ENCODE measurements around the gene ZNF268. TPM values are rescaled to one million over a fixed set of nuclear protein-coding genes. Genes with fewer than 3 reads are reported as not detected.
A peak's percentile ranks its signal among the peaks of the same experiment; 100 is the strongest.

The ZNF268 gene
- total RNA-seq = 10 to 100 TPM; 13.0 to 15.7 TPM
- long read RNA-seq, full-length matches to known transcripts = 19 of 26 reads
- long read RNA-seq, partial matches to known transcripts = 0 of 26 reads
- long read RNA-seq, other reads (novel, unspliced or antisense) = 7 of 26 reads

GRCh38 chr12:133181238-133181959, at the start of gene ZNF268:
ZNF268 (plus strand) TSS chr12:133181495; CDS start chr12:133181998, 503 bp downstream.
- DNase-seq = peak; percentile 92 to 97
- intact Hi-C loops (cut with DNase I, micrococcal nuclease) = no loop called here
- ATAC-seq = peak; percentile 99

GRCh38 chr12:133135747-133136146, 45.5 kb upstream of the ZNF268 start:
- no peak for ATAC-seq
- DNase-seq = no peak
- intact Hi-C loops (cut with DNase I, micrococcal nuclease) = no loop called here

- DNase-seq (no peak), ATAC-seq (no peak)
- intact Hi-C loops (cut with DNase I, micrococcal nuclease) = no loop called here
Observed at GRCh38 chr12:133145981-133146380, 35.3 kb upstream of the ZNF268 start.

DNA sequence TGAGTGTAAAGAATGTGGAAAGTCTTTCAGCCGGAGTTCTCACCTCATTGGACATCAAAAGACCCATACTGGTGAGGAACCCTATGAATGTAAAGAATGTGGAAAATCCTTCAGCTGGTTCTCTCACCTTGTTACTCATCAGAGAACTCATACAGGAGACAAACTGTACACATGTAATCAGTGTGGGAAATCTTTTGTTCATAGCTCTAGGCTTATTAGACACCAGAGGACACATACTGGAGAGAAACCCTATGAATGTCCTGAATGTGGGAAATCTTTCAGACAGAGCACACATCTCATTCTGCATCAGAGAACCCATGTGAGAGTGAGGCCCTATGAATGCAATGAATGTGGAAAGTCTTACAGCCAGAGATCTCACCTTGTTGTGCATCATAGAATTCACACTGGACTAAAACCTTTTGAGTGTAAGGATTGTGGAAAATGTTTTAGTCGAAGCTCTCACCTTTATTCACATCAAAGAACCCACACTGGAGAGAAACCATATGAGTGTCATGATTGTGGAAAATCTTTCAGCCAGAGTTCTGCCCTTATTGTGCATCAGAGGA, 25.1 kb upstream of the ZNF268 start:
- ATAC-seq (no peak), DNase-seq (no peak)
- intact Hi-C loops (cut with DNase I, micrococcal nuclease) = no loop called here

GRCh38 chr12:133165776-133166175, 15.5 kb upstream of the ZNF268 start:
- DNase-seq = no peak
- no peak for ATAC-seq
- intact Hi-C loops (cut with DNase I, micrococcal nuclease) = no loop called here

DNA sequence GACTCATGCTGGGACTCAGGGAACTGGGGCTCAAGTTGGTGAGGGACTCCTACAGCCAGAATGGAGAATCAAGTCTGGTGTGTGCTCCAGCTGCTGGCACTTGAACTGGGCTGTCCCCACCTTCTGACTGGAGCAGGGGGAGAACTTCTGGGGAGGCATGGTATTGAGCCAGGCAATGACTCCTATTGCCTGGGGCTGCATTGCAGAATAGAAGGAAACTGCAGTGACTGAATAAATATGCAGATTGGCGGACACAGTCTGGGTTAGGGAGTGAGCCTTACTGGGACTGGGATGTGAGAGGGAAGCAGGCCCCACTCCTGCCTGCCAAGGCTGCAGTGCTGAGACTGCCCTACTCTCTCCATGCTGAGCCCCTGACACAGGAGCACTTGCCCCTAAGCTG, 8.8 kb upstream of the ZNF268 start:
- intact Hi-C loops (cut with DNase I, micrococcal nuclease) = no loop called here
- ATAC-seq = no peak
- no peak for DNase-seq

GRCh38 chr12:133174901-133175300, 6.4 kb upstream of the ZNF268 start:
- intact Hi-C loops (cut with DNase I, micrococcal nuclease) = no loop called here
- DNase-seq (no peak), ATAC-seq (no peak)

DNA sequence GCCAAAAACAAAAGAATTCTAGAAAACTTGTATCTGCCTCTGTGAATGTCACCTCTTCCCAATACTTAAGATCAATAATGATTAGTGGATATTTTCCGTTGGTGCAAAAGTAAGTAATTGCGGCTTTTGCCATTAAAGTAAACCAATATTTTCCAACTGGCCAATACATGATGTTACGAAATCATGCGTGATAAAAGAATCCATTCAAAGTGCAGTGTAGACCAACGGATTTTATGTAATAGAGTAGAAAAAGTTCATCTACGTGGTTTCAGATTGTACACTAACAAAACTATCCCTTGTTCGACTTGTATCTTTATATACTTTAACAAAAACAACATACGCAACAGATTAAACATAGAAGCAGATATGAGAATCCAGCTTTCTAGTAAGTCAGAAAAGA, 626 bp upstream of the ZNF268 start:
- ATAC-seq (no peak), DNase-seq (no peak)
- intact Hi-C loops (cut with DNase I, micrococcal nuclease) = no loop called here

- intact Hi-C loops (cut with DNase I, micrococcal nuclease) = no loop called here
- ATAC-seq (no peak), DNase-seq (no peak)
Observed at GRCh38 chr12:133190176-133190575, 8.9 kb downstream of the ZNF268 start.

GRCh38 chr12:133192847-133193246, 11.6 kb downstream of the ZNF268 start:
- intact Hi-C loops (cut with DNase I, micrococcal nuclease) = no loop called here
- ATAC-seq (no peak), DNase-seq (no peak)

DNA sequence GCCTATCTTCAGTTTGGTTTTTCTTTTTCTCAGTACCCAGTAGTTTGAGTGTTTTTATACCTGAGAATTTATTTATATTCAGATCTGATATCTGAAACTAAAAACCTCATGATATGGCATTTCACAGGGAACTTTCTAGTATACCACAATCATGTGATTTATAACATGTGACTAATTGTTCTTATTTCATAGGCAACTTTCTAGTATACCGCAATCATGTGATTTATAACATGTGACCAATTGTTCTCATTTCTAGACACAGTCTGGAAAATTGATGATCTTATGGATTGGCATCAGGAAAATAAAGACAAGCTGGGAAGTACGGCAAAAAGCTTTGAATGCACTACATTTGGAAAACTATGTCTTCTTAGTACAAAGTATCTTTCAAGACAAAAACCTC, 20.6 kb downstream of the ZNF268 start:
- intact Hi-C loops (cut with DNase I, micrococcal nuclease) = no loop called here
- ATAC-seq = no peak
- DNase-seq = no peak

DNA sequence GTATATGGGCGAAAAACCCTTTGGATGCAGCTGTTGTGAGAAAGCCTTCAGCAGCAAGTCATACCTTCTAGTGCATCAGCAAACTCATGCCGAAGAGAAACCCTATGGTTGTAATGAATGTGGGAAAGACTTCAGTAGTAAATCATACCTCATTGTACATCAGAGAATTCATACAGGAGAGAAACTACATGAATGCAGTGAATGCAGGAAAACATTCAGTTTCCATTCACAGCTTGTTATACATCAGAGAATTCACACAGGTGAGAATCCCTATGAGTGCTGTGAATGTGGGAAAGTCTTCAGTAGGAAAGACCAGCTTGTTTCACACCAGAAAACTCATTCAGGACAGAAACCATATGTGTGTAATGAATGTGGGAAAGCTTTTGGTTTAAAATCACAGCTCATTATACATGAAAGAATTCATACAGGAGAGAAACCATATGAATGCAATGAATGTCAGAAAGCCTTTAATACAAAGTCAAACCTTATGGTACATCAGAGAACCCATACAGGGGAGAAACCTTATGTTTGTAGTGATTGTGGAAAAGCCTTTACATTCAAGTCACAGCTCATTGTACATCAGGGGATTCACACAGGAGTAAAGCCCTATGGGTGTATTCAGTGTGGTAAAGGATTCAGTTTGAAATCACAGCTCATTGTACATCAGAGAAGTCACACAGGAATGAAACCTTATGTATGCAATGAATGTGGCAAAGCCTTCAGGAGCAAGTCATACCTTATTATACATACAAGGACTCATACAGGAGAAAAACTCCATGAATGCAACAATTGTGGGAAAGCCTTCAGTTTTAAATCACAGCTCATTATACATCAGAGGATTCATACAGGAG, 21.4 kb downstream of the ZNF268 start:
- intact Hi-C loops (cut with DNase I, micrococcal nuclease) = no loop called here
- DNase-seq (no peak), ATAC-seq (no peak)

DNA sequence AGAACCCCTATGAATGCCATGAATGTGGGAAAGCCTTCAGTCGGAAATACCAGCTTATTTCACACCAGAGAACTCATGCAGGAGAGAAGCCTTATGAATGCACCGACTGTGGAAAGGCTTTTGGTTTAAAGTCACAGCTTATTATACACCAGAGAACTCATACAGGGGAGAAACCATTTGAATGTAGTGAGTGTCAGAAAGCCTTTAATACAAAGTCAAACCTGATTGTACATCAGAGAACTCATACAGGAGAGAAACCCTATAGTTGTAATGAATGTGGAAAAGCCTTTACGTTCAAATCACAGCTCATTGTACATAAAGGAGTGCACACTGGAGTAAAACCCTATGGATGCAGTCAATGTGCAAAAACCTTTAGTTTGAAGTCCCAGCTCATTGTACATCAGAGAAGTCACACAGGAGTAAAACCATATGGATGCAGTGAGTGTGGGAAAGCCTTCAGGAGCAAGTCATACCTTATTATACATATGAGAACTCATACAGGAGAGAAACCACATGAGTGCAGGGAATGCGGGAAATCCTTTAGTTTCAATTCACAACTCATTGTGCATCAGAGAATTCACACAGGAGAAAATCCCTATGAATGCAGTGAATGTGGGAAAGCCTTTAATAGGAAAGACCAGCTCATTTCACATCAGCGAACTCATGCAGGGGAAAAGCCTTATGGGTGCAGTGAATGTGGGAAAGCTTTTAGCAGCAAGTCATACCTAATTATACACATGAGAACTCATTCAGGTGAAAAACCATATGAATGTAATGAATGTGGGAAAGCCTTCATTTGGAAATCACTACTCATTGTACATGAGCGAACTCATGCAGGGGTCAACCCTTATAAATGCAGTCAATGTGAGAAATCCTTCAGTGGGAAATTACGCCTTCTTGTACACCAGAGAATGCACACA, 22.3 kb downstream of the ZNF268 start:
- ATAC-seq = no peak
- intact Hi-C loops (cut with DNase I, micrococcal nuclease) = no loop called here
- DNase-seq = no peak

- intact Hi-C loops (cut with DNase I, micrococcal nuclease) = no loop called here
- DNase-seq (no peak), ATAC-seq (no peak)
Observed at GRCh38 chr12:133204264-133204603, 22.9 kb downstream of the ZNF268 start.

DNA sequence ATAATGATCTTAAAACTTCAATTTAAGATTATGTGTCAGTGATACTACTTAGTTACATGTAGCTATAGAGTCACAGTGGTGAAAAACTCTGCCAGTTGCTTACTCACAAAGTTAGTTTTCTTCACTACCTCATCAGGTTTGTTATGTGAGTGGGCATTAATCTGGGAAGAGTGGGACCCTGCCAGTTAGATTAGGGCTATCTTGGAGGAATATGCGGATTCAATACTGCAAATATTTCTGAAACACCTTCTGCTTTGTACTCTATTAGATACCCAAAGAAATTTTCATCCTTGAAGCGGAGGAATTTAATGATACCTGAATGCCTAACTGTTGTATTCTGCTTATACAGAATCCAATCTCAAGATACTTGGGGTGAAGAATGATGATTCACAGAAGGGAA, 25.1 kb downstream of the ZNF268 start:
- DNase-seq (no peak), ATAC-seq (no peak)
- intact Hi-C loops (cut with DNase I, micrococcal nuclease) = no loop called here

GRCh38 chr12:133215724-133216123, 34.4 kb downstream of the ZNF268 start:
- no peak for ATAC-seq
- intact Hi-C loops (cut with DNase I, micrococcal nuclease) = no loop called here

DNA sequence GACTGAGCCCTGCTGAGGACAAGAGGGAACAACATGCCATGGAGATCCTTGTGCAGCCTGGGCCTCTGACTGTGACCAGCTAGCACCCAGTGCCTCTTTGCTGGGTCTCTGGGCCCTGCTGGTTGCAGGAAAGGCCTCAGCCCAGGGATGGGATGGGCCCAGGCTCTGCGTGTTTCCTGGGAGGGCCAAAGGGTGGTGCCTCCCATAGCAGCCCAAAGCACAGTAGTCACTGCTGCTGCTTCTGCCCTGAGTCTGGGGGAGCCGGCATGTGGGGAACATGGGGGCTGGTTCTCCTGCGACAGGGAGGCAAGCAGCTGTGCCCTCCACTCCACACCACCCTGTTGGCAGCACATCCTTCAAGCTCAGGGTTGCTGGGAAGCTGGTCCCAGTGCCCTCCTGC, 35.9 kb downstream of the ZNF268 start:
- DNase-seq (no peak), ATAC-seq (no peak)
- intact Hi-C loops (cut with DNase I, micrococcal nuclease) = no loop called here

More at GRCh38 chr12:133215724-133216123, 34.4 kb downstream of the ZNF268 start:
- no peak for DNase-seq

DNA sequence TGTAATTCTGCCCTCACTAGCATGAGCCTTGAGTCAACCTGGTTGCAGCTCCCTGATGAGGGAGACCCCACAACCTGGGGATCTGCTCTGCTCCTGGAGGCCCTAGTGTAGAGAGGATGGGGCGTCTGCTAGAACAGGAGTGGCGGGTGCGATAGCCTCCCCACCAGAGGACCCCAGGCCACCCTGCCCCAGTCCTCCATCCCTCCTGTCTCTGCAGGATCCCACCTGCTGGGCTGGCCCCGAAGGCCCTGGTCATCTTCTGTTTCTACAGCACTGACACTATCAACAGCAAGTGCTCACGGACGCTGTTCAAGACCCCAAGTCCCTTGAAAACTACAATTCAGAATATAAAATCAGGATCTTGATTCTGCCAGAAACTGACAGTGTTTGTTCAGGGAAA, 39.2 kb downstream of the ZNF268 start:
- no peak for DNase-seq
- no peak for ATAC-seq
- intact Hi-C loops (cut with DNase I, micrococcal nuclease) = no loop called here

GRCh38 chr12:133221241-133221640, 39.9 kb downstream of the ZNF268 start:
- DNase-seq (no peak), ATAC-seq (no peak)
- intact Hi-C loops (cut with DNase I, micrococcal nuclease) = no loop called here
